Left renal cortex interstitium (tissue), 4 donors: ENCODE results near the gene CLIC2. TPM values are rescaled to one million over a fixed set of nuclear protein-coding genes. Genes with fewer than 3 reads are reported as not detected.
A peak's percentile ranks its signal among the peaks of the same experiment; 100 is the strongest.

Experiments
- DNase-seq, 4 donors: peaks; one replicate each; pipeline ENCODE4 v3.0.0-alpha.2; 2013; ENCODE audit warnings: low read depth in 4 of 4, low spot score in 2 of 4, missing footprints in 1 of 4
- polyA plus RNA-seq, 4 donors: library from polyadenylated mRNA; unstranded; fragments of 120-200 nt; gene quantifications; one replicate each; pipeline ENCODE4 v1.2.1, GENCODE V29; 2013; ENCODE audit not compliant: insufficient read length in 4 of 4

CLIC2 gene
- polyA plus RNA-seq, 4 donors, result 2.9 to 4.1 (median 4.0) TPM

DNA sequence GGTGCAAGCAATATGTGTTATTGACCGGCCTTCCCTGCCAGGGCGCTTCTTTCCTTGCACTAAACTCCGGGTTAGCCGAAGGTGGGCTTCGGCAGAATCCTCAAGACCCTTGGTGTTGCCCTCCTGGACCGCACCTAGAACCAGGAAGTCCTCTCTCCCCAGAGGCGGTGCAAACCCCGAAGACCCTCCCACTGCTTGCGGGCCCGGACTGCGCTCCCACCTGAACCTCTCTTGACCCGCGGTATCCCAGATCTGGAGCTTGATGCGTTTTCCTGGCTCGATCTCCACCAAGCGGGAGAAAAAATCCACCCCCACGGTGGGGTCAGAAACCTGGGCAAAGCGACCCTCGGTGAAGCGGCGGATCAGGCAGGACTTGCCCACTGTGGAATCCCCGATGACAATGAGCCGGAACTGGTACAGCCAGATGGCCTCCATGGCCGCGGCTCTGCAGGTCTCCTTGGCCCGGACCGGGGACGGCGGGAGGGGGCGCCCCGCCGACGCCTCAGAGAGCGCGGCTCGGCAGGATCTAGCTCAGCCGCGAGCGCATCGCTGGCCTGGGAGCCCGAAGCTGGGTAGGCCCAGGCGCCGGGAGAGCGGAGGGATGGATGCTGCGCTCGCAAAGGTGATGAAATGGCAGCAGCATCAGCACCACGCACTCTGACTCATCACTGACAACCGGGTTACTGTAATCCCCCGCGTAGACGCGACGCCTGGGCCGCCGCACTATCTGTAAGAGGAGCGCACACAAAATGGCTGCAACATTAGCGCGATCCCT, 70.4 kb downstream of the CLIC2 start, which contains the start of gene RAB39B:
RAB39B (minus strand) TSS at position 638 of the 775 bp plus-strand sequence; CDS start at position 435, 203 bp downstream.
- peak in 2 of 4 donors; percentile 4 to 12 for DNase-seq

DNA sequence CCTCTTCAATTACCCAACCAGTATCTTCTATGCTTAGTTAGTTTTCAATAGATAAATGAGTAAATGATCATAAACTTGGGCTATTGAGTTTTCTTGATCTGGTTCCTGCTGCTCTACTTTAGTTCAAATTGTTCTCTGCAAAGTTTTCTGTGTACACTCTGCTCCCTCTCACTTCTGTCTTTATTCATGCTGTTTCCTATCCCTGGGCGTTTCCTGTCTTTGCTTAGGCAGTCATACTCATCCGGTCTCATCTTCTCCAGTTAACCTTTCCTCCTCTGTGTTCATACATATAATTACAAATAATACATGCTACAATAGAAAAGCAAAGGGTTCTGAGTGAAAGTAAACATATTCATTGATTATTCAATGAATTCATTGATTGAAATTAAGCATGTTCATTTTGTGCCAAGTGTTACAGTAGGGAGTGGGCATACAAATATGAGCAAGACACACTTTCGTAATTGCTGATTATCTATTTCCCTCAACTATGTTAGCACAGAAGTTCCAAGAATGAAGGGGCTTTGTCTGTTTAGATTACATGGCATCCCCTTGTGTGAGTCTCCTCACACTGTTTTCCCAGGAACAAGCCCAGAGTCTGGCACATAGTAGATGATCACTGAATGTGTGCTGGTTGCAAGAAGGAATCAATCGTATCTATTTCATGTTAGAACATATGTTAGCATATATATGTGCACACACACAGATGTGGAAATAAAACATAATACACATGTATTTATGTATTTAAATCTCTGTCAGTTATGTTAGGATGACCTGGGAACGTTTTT, 71.3 kb downstream of the CLIC2 start:
- no peak for DNase-seq

- no peak for DNase-seq
Measured at GRCh38 chrX:155259752-155260151, 74.7 kb downstream of the CLIC2 start.

DNA sequence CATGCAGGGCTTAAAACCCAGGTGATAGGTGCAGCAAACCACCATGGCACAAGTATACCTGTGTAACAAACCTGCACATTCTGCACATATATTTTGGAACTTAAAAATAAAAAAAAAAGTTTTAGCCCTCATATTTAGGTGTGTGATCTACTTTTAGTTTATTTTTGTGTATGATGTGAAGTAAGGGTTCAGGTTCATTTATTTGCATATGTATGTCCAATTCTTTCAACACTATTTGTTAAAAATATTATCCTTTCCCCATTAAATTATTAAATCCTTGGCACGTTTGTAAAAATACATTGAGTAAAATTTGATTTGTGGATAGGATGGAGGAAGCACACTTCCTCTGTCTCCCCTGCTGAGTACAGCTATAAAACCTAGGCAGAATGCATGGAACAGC, 83.0 kb downstream of the CLIC2 start:
- no peak for DNase-seq

DNA sequence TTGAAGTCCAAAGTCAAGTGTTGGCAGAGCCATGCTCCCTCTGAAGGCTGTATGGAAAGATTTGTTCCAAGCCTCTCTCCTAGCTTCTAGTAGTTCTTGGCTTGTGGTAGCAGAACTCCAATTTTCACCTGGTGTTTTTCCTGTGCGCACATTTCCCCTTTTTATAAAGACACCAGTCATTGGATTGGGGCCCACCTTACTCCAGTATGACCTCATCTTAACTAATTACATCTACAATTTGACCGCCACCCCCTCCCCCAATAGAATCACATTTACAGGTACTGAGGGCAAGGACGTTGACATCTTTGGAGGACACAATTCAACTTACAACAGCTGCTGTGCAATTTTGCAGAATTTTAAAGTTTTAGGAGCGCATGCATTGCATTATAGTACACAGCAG, 86.9 kb downstream of the CLIC2 start:
- DNase-seq, result no peak

DNA sequence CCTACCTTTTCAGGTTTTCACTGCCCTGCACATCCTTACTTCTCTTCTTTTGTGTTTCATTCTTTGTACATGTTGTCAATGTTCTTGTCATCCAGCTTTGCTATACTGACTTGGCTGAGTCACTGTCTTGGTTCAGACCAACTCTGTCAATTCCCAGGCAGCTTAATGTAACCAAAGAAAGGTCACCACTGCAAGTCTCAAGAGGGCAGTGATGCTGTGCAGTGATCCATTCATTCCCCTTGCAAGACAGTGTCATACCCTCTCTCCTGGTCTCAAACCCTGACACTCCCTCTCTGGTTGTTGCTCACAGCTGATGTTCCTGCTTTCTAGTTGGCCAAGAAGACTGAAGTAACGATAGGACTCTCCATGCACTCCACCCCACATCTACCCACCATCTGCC, 87.7 kb downstream of the CLIC2 start:
- DNase-seq, result no peak

DNA sequence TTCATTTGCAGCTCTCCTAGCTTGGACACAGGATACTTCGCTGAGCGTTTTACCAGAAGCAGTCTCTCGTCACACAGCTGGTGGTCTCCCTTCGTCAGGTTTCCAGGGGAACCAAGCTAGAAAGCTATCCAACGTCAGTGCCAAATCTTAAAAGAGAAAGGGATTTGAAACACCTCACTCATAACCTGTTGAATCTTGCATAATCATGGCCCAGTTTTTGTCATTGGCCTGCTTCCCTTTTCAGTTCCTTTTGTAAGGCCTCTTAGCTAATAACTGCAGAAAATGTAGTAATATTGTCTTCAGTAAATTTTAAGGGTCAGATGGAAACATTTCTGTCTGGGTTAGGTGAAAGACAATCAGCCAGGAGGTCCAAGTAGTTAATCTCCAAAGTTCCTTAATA, 92.1 kb downstream of the CLIC2 start:
- DNase-seq, result no peak

DNA sequence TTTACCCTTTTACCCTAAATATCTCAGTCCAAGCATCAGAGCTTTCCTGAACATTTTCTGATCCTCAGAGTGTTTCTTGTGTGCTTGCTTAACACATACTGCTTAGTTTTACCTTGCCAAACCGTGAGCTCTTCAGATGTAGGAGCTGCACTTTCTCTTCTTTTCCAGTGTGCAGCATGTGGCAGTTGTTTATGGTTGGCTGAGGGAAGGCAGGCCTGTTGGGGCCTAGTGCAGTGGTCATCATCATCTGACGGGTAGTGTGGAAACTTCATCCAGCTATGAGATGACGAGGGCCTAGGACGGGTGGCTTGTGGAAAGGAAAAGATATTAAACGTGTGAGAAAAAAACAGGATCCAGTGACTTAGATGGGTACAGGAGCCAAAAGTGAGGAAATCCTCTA, 96.7 kb downstream of the CLIC2 start:
- DNase-seq, result no peak

- no peak for DNase-seq
Measured at GRCh38 chrX:155235891-155236290, 98.5 kb downstream of the CLIC2 start.

DNA sequence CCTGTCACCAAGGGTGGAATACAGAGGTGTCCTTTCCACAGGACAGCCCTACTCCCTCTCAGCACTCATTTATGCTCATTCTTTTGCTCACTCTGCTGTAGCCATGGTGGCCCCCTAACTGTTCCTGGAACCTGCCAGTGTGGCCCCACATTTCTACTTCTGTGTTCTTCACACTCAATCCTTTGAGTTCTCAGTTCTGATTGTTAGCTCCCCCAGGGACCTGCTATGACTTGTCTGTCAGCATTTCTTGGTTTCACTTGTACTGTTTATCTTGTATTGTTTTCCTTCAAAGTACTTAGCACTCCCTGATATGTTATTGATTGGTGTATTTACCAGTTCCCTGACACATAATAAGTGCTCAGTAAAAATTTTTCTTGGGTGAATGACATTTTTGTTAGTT, 103.3 kb downstream of the CLIC2 start:
- DNase-seq, result no peak

Other genes with a start within 250 kb of the CLIC2 start
- 10 to 100 TPM; 66.7 to 89.2 (median 79.6) TPM for gene VBP1, start 118.2 kb downstream of the CLIC2 start, polyA plus RNA-seq
- gene RAB39B, start 70.1 kb downstream of the CLIC2 start, polyA plus RNA-seq, result 1 to 10 TPM; 2.8 to 3.3 (median 3.1) TPM
- gene F8A2, start 47.5 kb upstream of the CLIC2 start, polyA plus RNA-seq, result not detected
- 10 to 100 TPM in 2 of 4 donors, 1 to 10 TPM in 2; 4.1 to 15.3 (median 10.6) TPM for gene F8A3, start 124.0 kb upstream of the CLIC2 start, polyA plus RNA-seq